Left renal pelvis (tissue), 4 donors: ENCODE data around the gene FGF11. TPM values are rescaled to one million over a fixed set of nuclear protein-coding genes. Genes with fewer than 3 reads are reported as not detected.

Experiments
- polyA plus RNA-seq, 4 donors: library from polyadenylated mRNA; unstranded; fragments of 120-200 nt; gene quantifications; one replicate each; pipeline ENCODE4 v1.2.1, GENCODE V29; 2013; ENCODE audit not compliant: insufficient read length in 4 of 4

FGF11 gene
- polyA plus RNA-seq, 4 donors, result 5.6 to 17.1 (median 8.5) TPM

Other genes starting within 250 kb of the FGF11 start
- gene DLG4, start 219.7 kb upstream of the FGF11 start, polyA plus RNA-seq, result 10 to 100 TPM; 25.8 to 50.7 (median 41.7) TPM
- 100 to 1,000 TPM; 318 to 561 (median 453) TPM for gene ACADVL, start 219.6 kb upstream of the FGF11 start, polyA plus RNA-seq
- 10 to 100 TPM; 46.3 to 70.6 (median 51.4) TPM for gene DVL2, start 205.0 kb upstream of the FGF11 start, polyA plus RNA-seq
- 10 to 100 TPM; 39.1 to 62.6 (median 52.5) TPM for gene PHF23, start 200.1 kb upstream of the FGF11 start, polyA plus RNA-seq
- 100 to 1,000 TPM; 327 to 487 (median 427) TPM for gene GABARAP, start 197.1 kb upstream of the FGF11 start, polyA plus RNA-seq
- gene CTDNEP1, start 187.8 kb upstream of the FGF11 start, polyA plus RNA-seq, result 100 to 1,000 TPM; 146 to 158 (median 156) TPM
- 10 to 100 TPM; 45.9 to 53.5 (median 48.1) TPM for gene ELP5, start 187.3 kb upstream of the FGF11 start, polyA plus RNA-seq
- gene CLDN7, start 177.0 kb upstream of the FGF11 start, polyA plus RNA-seq, result 10 to 100 TPM in 3 of 4 donors, 1 to 10 TPM in 1; 1.3 to 58.7 (median 50.8) TPM
- 1 to 10 TPM; 1.5 to 2.8 (median 1.9) TPM for gene SLC2A4, start 157.8 kb upstream of the FGF11 start, polyA plus RNA-seq
- 1 to 10 TPM; 1.9 to 4.1 (median 2.7) TPM for gene YBX2, start 144.9 kb upstream of the FGF11 start, polyA plus RNA-seq
- 100 to 1,000 TPM; 247 to 327 (median 311) TPM for gene EIF5A, start 131.9 kb upstream of the FGF11 start, polyA plus RNA-seq
- 100 to 1,000 TPM in 1 of 4 donors, 10 to 100 TPM in 3; 73.8 to 104 (median 90.1) TPM for gene GPS2, start 124.2 kb upstream of the FGF11 start, polyA plus RNA-seq
- gene NEURL4, start 110.2 kb upstream of the FGF11 start, polyA plus RNA-seq, result 10 to 100 TPM; 25.7 to 43.8 (median 27.8) TPM
- gene ACAP1, start 103.0 kb upstream of the FGF11 start, polyA plus RNA-seq, result 10 to 100 TPM in 2 of 4 donors, 1 to 10 TPM in 2; 6.9 to 11.0 (median 8.8) TPM
- 10 to 100 TPM; 10.9 to 12.1 (median 11.6) TPM for gene KCTD11, start 87.3 kb upstream of the FGF11 start, polyA plus RNA-seq
- gene TMEM95, start 84.4 kb upstream of the FGF11 start, polyA plus RNA-seq, result not detected
- 1 to 10 TPM in 3 of 4 donors, under 1 TPM in 1; 1.00 to 6.1 (median 5.2) TPM for gene TNK1, start 58.4 kb upstream of the FGF11 start, polyA plus RNA-seq
- gene PLSCR3, start 45.0 kb upstream of the FGF11 start, polyA plus RNA-seq, result 10 to 100 TPM; 30.3 to 48.7 (median 39.6) TPM
- gene TMEM256, start 35.4 kb upstream of the FGF11 start, polyA plus RNA-seq, result 10 to 100 TPM; 52.8 to 90.1 (median 80.5) TPM
- gene NLGN2, start 31.7 kb upstream of the FGF11 start, polyA plus RNA-seq, result 10 to 100 TPM; 21.4 to 55.8 (median 32.8) TPM
- gene SPEM1, start 19.2 kb upstream of the FGF11 start, polyA plus RNA-seq, result not detected
- gene SPEM2, start 13.9 kb upstream of the FGF11 start, polyA plus RNA-seq, result under 1 TPM in 1 of 4 donors, not detected in 3; 0.18 TPM
- not detected for gene SPEM3, start 10.7 kb upstream of the FGF11 start, polyA plus RNA-seq
- 1 to 10 TPM; 1.1 to 4.8 (median 3.8) TPM for gene TMEM102, start 4.1 kb upstream of the FGF11 start, polyA plus RNA-seq
- 10 to 100 TPM in 2 of 4 donors, 1 to 10 TPM in 2; 9.0 to 15.1 (median 9.8) TPM for gene CHRNB1, start 5.5 kb downstream of the FGF11 start, polyA plus RNA-seq
- gene ZBTB4, start 40.1 kb downstream of the FGF11 start, polyA plus RNA-seq, result 10 to 100 TPM; 36.1 to 46.1 (median 43.4) TPM
- under 1 TPM in 2 of 4 donors, not detected in 2; 0.12 to 0.46 TPM for gene SLC35G6, start 41.9 kb downstream of the FGF11 start, polyA plus RNA-seq
- gene POLR2A, start 44.9 kb downstream of the FGF11 start, polyA plus RNA-seq, result 100 to 1,000 TPM; 105 to 159 (median 123) TPM
- gene TNFSF12, start 109.5 kb downstream of the FGF11 start, polyA plus RNA-seq, result 10 to 100 TPM; 20.3 to 43.5 (median 25.8) TPM
- gene TNFSF13, start 119.2 kb downstream of the FGF11 start, polyA plus RNA-seq, result 10 to 100 TPM in 3 of 4 donors, 1 to 10 TPM in 1; 7.1 to 15.7 (median 12.7) TPM
- gene SENP3, start 122.4 kb downstream of the FGF11 start, polyA plus RNA-seq, result 10 to 100 TPM; 57.4 to 83.0 (median 73.6) TPM
- 10 to 100 TPM; 32.3 to 70.7 (median 54.9) TPM for gene CD68, start 140.1 kb downstream of the FGF11 start, polyA plus RNA-seq
- gene MPDU1, start 144.3 kb downstream of the FGF11 start, polyA plus RNA-seq, result 100 to 1,000 TPM in 3 of 4 donors, 10 to 100 TPM in 1; 75.1 to 114 (median 112) TPM
- 10 to 100 TPM in 1 of 4 donors, 1 to 10 TPM in 3; 2.5 to 10.5 (median 3.6) TPM for gene SOX15, start 150.6 kb downstream of the FGF11 start, polyA plus RNA-seq
- gene FXR2, start 175.4 kb downstream of the FGF11 start, polyA plus RNA-seq, result 10 to 100 TPM; 42.8 to 55.0 (median 45.2) TPM
- gene SAT2, start 188.3 kb downstream of the FGF11 start, polyA plus RNA-seq, result 100 to 1,000 TPM in 3 of 4 donors, 10 to 100 TPM in 1; 86.6 to 152 (median 114) TPM
- gene SHBG, start 190.6 kb downstream of the FGF11 start, polyA plus RNA-seq, result 1 to 10 TPM; 2.3 to 5.1 (median 4.0) TPM
- gene ATP1B2, start 211.4 kb downstream of the FGF11 start, polyA plus RNA-seq, result 10 to 100 TPM; 18.3 to 27.3 (median 20.5) TPM
- gene TP53, start 248.0 kb downstream of the FGF11 start, polyA plus RNA-seq, result 10 to 100 TPM; 45.1 to 75.9 (median 70.2) TPM
- 10 to 100 TPM in 3 of 4 donors, 1 to 10 TPM in 1; 9.0 to 17.0 (median 12.8) TPM for gene WRAP53, start 249.0 kb downstream of the FGF11 start, polyA plus RNA-seq